HG03378 (cell line): Measurements from ENCODE around the gene RHOV.

ENCODE experiments used
- ATAC-seq: cut with Tn5 transposase; IDR thresholded peaks from one replicate; pipeline ENCODE4 v1.9.1; 2021; ENCODE audit warnings: mild to moderate bottlenecking, moderate library complexity; ENCODE audit not compliant: unreplicated experiment

RHOV gene

GRCh38 chr15:40904552-40905201, 30.6 kb upstream of the RHOV start:
- no peak for ATAC-seq

DNA sequence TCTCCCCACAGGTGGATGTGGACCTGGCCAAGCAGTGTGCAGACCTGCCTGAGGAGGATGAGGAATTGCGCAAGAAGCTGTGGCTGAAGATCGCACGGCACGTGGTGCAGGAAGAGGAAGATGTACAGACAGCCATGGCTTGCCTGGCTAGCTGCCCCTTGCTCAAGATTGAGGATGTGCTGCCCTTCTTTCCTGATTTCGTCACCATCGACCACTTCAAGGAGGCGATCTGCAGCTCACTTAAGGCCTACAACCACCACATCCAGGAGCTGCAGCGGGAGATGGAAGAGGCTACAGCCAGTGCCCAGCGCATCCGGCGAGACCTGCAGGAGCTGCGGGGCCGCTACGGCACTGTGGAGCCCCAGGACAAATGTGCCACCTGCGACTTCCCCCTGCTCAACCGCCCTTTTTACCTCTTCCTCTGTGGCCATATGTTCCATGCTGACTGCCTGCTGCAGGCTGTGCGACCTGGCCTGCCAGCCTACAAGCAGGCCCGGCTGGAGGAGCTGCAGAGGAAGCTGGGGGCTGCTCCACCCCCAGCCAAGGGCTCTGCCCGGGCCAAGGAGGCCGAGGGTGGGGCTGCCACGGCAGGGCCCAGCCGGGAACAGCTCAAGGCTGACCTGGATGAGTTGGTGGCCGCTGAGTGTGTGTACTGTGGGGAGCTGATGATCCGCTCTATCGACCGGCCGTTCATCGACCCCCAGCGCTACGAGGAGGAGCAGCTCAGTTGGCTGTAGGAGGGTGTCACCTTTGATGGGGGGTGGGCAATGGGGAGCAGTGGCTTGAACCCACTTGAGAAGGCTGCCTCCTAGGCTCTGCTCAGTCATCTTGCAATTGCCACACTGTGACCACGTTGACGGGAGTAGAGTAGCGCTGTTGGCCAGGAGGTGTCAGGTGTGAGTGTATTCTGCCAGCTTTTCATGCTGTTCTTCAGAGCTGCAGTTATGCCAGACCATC, 28.8 kb upstream of the RHOV start:
- ATAC-seq, result no peak

DNA sequence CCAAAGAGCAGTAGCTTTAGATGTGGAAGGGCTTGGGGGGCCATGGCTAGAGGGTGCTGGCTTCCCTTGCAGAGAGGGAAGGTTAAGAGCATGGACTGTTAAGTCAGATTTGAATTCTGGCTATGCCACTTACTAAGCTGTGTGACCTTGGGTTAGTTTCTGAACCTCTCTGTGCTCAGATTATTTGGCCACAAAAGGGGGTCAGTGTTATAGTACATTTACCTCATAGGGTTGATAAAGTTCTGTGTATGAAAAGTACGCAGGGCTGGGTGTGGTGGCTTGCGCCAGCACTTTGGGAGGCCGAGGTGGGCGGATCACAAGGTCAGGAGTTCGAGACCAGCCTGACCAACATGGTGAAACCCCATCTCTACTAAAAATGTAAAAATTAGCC, 27.0 kb upstream of the RHOV start:
- ATAC-seq, result no peak

DNA sequence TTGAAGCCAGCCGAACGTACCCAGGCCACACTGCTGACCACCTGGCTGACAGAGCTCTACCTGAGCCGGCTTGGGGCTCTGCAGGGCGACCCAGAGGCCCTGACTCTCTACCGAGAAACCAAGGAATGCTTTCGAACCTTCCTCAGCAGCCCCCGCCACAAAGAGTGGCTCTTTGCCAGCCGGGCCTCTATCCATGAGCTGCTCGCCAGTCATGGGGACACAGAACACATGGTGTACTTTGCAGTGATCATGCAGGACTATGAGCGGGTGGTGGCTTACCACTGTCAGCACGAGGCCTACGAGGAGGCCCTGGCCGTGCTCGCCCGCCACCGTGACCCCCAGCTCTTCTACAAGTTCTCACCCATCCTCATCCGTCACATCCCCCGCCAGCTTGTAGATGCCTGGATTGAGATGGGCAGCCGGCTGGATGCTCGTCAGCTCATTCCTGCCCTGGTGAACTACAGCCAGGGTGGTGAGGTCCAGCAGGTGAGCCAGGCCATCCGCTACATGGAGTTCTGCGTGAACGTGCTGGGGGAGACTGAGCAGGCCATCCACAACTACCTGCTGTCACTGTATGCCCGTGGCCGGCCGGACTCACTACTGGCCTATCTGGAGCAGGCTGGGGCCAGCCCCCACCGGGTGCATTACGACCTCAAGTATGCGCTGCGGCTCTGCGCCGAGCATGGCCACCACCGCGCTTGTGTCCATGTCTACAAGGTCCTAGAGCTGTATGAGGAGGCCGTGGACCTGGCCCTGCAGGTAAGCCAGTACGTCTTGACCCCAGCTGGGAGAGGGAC, 26.4 kb upstream of the RHOV start:
- no peak for ATAC-seq

DNA sequence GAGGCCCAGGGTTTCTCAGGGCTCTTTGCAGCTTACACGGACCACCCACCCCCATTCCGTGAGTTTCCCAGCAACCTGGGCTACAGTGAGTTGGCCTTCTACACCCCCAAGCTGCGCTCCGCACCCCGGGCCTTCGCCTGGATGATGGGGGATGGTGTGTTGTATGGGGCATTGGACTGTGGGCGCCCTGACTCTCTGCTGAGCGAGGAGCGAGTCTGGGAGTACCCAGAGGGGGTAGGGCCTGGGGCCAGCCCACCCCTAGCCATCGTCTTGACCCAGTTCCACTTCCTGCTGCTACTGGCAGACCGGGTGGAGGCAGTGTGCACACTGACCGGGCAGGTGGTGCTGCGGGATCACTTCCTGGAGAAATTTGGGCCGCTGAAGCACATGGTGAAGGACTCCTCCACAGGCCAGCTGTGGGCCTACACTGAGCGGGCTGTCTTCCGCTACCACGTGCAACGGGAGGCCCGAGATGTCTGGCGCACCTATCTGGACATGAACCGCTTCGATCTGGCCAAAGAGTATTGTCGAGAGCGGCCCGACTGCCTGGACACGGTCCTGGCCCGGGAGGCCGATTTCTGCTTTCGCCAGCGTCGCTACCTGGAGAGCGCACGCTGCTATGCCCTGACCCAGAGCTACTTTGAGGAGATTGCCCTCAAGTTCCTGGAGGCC, 25.6 kb upstream of the RHOV start:
- ATAC-seq, result no peak

- no peak for ATAC-seq
These were observed 20.8 kb upstream of the RHOV start for GRCh38 chr15:40894681-40895448.

- peak; percentile 76 for ATAC-seq
These were observed 20.0 kb upstream of the RHOV start, which contains the start of gene VPS18 for GRCh38 chr15:40893733-40894680. Gene VPS18 (plus strand): TSS chr15:40894450. CDS start chr15:40894769, 319 bp downstream.

- no peak for ATAC-seq
These were observed 19.1 kb upstream of the RHOV start for GRCh38 chr15:40893019-40893670.

GRCh38 chr15:40892447-40893012, 18.5 kb upstream of the RHOV start:
- ATAC-seq, result no peak

DNA sequence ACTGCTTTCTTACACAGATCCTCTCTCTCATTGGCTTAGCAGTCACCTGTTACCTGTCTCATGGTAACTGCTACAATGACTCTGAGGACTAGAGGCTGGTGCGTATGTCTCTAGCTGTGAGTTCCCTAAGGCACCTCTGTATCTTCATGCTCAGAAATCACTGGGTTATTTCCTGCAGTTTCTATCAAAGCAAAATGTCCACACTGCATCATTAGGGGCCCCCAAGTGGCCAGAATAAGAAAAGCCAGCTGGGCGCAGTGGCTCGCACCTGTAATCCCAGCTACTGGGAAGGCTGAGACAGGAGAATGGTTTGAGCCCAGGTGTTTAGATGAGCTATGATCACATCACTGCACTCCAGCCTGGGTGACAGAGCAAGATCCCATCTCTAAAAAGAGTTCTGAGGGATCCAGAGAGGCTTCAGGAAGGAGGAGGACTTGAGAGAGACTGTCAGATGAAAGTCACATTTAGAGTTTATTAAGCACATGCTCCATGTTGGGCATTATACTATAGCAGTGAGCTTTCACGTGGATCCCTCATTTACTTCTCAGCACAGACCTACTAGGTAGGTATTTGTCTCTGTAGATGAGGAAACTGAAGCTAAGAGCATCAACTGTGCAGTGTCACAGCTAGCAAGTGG, 17.9 kb upstream of the RHOV start:
- ATAC-seq, result no peak

- ATAC-seq, result no peak
These were observed 17.1 kb upstream of the RHOV start for GRCh38 chr15:40891138-40891537.

DNA sequence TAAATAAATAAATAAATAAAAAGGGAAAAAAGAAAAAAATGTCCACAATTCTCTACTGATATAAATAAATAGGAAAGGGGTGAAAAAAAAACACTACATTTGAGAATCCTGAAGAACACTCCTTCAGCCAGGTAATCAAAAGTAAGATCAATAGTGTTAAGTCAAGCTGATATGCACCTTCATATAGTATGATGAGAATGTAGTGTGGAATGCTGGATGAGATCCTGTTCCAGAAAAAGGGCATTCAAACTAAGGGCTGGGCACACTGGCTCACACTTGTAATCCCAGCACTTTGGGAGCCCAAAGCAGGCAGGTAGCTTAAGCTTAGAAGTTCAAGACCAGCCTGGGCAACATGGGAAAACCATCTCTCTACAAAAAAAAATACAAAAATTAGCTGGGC, 15.1 kb upstream of the RHOV start:
- ATAC-seq, result no peak

- no peak for ATAC-seq
These were observed 12.6 kb upstream of the RHOV start for GRCh38 chr15:40886586-40886985.

- ATAC-seq, result no peak
These were observed 7.3 kb upstream of the RHOV start for GRCh38 chr15:40881351-40881750.

GRCh38 chr15:40879609-40880008, 5.6 kb upstream of the RHOV start:
- ATAC-seq, result no peak

GRCh38 chr15:40878785-40879184, 4.8 kb upstream of the RHOV start:
- ATAC-seq, result no peak

DNA sequence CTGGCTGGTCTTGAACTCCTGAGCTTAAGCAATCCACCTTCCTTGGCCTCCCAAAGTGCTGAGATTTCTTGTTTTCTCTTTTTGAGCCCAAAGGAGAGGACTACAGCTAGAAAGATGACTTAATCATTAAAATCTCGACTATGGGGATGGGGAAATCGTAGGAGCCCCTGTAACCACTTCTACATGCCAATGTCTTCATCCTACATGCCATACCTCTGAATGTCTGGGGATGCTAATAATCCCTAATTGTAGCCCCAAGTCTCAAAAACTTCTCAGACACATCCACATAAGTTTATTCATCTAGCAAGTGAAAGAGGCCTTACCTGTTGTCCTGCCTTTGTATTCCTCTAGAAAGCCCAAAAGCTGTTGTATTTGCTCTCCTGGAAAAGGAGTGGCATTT, 3.7 kb upstream of the RHOV start:
- ATAC-seq, result no peak
